H9 (cell line): ENCODE data around the gene ATP1A2. TPM values are rescaled to one million over a fixed set of nuclear protein-coding genes. Genes with fewer than 3 reads are reported as not detected.

ENCODE experiments used
- DNase-seq: peaks from one replicate; pipeline ENCODE4 v3.0.0-alpha.2; 2017
- H2AFZ ChIP-seq: one replicate; pipeline ENCODE4 v1.6.1; 2013; ENCODE audit warnings: mild to moderate bottlenecking, low read length, control low read depth, moderate library complexity
- H2AK5ac ChIP-seq: 2 replicates; pipeline ENCODE4 v1.6.1; 2013; ENCODE audit warnings: low read length, control low read depth, mixed read lengths; ENCODE audit not compliant: insufficient read length
- H2BK120ac ChIP-seq: one replicate; pipeline ENCODE4 v1.6.1; 2013; ENCODE audit warnings: low read depth, mild to moderate bottlenecking, low read length, control low read depth, inconsistent platforms; ENCODE audit not compliant: poor library complexity, severe bottlenecking
- H2BK12ac ChIP-seq: 2 replicates; pipeline ENCODE4 v1.6.1; 2013; ENCODE audit warnings: low read length, control low read depth, mixed read lengths, low read depth; ENCODE audit not compliant: insufficient read length
- H2BK15ac ChIP-seq: 2 replicates; pipeline ENCODE4 v1.6.1; 2013; ENCODE audit warnings: low read depth, low read length, control low read depth
- H2BK20ac ChIP-seq: one replicate; pipeline ENCODE4 v1.6.1; 2013; ENCODE audit warnings: low read depth, mild to moderate bottlenecking, low read length, control low read depth, inconsistent platforms; ENCODE audit not compliant: poor library complexity, severe bottlenecking
- H2BK5ac ChIP-seq: 2 replicates; pipeline ENCODE4 v1.6.1; 2013; ENCODE audit warnings: low read length, control low read depth, mixed read lengths; ENCODE audit not compliant: insufficient read length
- H3K14ac ChIP-seq: 2 replicates; pipeline ENCODE4 v1.6.1; 2013; ENCODE audit warnings: low read length, control low read depth; ENCODE audit not compliant: insufficient read depth
- H3K18ac ChIP-seq: 2 replicates; pipeline ENCODE4 v1.6.1; 2013; ENCODE audit warnings: low read depth, mild to moderate bottlenecking, mixed read lengths, low read length, control low read depth; ENCODE audit not compliant: insufficient read length
- H3K23ac ChIP-seq: 2 replicates; pipeline ENCODE4 v1.6.1; 2013; ENCODE audit warnings: low read length, control low read depth, mixed read lengths, low read depth; ENCODE audit not compliant: insufficient read length
- H3K23me2 ChIP-seq: 2 replicates; pipeline ENCODE4 v1.6.1; 2013; ENCODE audit warnings: low read depth, mild to moderate bottlenecking, mixed read lengths, low read length, control low read depth; ENCODE audit not compliant: insufficient read length, poor library complexity, severe bottlenecking
- H3K27ac ChIP-seq: 2 replicates; pipeline ENCODE4 v1.5.1; 2013; ENCODE audit warnings: low read length, control low read depth, mixed read lengths, low read depth; ENCODE audit not compliant: insufficient read length
- H3K27me3 ChIP-seq: 2 replicates; pipeline ENCODE4 v1.6.1; 2013; ENCODE audit warnings: low read length, control low read depth, inconsistent platforms; ENCODE audit not compliant: insufficient read depth
- H3K4ac ChIP-seq: 2 replicates; pipeline ENCODE4 v1.6.1; 2013; ENCODE audit warnings: low read depth, mild to moderate bottlenecking, control low read depth, inconsistent platforms, low read length, moderate library complexity
- H3K4me1 ChIP-seq: 2 replicates; pipeline ENCODE4 v1.6.1; 2013; ENCODE audit warnings: low read length, control low read depth, inconsistent platforms; ENCODE audit not compliant: insufficient read depth
- H3K4me2 ChIP-seq: 2 replicates; pipeline ENCODE4 v1.6.1; 2013; ENCODE audit warnings: low read length, control low read depth, mixed read lengths; ENCODE audit not compliant: insufficient read length, insufficient read depth
- H3K56ac ChIP-seq: 2 replicates; pipeline ENCODE4 v1.6.1; 2013; ENCODE audit warnings: low read depth, mild to moderate bottlenecking, mixed read lengths, low read length, control low read depth; ENCODE audit not compliant: insufficient read length
- H3K79me1 ChIP-seq: 2 replicates; pipeline ENCODE4 v1.6.1; 2013; ENCODE audit warnings: low read depth, mild to moderate bottlenecking, moderate library complexity, low read length, control low read depth, inconsistent platforms; ENCODE audit not compliant: insufficient read depth, poor library complexity, severe bottlenecking
- H3K79me2 ChIP-seq: 2 replicates; pipeline ENCODE4 v1.6.1; 2013; ENCODE audit warnings: low read length, control low read depth, inconsistent platforms; ENCODE audit not compliant: insufficient read depth
- H3K9ac ChIP-seq: 2 replicates; pipeline ENCODE4 v1.6.1; 2013; ENCODE audit warnings: low read length, control low read depth, mixed read lengths; ENCODE audit not compliant: insufficient read length; ENCODE audit errors: extremely low read depth
- H3K9me3 ChIP-seq: one replicate; pipeline ENCODE4 v1.6.1; 2013; ENCODE audit warnings: low read depth, low read length, inconsistent platforms; ENCODE audit not compliant: control insufficient read depth
- H3T11ph ChIP-seq: one replicate; pipeline ENCODE4 v1.6.1; 2013; ENCODE audit warnings: mild to moderate bottlenecking, low read length, control low read depth, inconsistent platforms
- H4K20me1 ChIP-seq: one replicate; pipeline ENCODE4 v1.6.1; 2013; ENCODE audit not compliant: control insufficient read depth, insufficient read length, insufficient read depth
- H4K5ac ChIP-seq: 2 replicates; pipeline ENCODE4 v1.6.1; 2013; ENCODE audit warnings: low read depth, mild to moderate bottlenecking, mixed read lengths, low read length, control low read depth; ENCODE audit not compliant: insufficient read length
- H4K8ac ChIP-seq: replicated peaks from 2 replicates; pipeline ENCODE4 v1.6.1; 2013; ENCODE audit warnings: low read length, control low read depth, mixed read lengths, low read depth; ENCODE audit not compliant: insufficient read length
- H4K91ac ChIP-seq: 2 replicates; pipeline ENCODE4 v1.6.1; 2013; ENCODE audit warnings: low read depth, mild to moderate bottlenecking, moderate library complexity, mixed read lengths, low read length, control low read depth; ENCODE audit not compliant: insufficient read length
- H3K27ac Mint-ChIP-seq, 3 experiments: 2 replicates in 2 of 3; 3 replicates in 1 of 3; pipeline ENCODE4 v1.8.0; 2020 to 2021; ENCODE audit warnings: mixed read lengths in 3 of 3, mild to moderate bottlenecking in 1 of 3, moderate library complexity in 1 of 3
- H3K27me3 Mint-ChIP-seq: 2 replicates; pipeline ENCODE4 v1.8.0; 2021; ENCODE audit warnings: low read depth, mild to moderate bottlenecking, moderate library complexity, mixed read lengths
- H3K36me3 Mint-ChIP-seq, 3 experiments: 2 replicates in 2 of 3; 3 replicates in 1 of 3; pipeline ENCODE4 v1.8.0; 2020 to 2021; ENCODE audit warnings: low read depth in 3 of 3, mixed read lengths in 3 of 3; ENCODE audit not compliant: insufficient read depth in 1 of 3
- H3K4me1 Mint-ChIP-seq, 2 experiments: 2 replicates each; pipeline ENCODE4 v1.8.0; 2020; ENCODE audit warnings: mixed read lengths in 2 of 2
- H3K4me3 Mint-ChIP-seq, 2 experiments: 2 replicates in 1 of 2; 3 replicates in 1 of 2; pipeline ENCODE4 v1.8.0; 2020 to 2021; ENCODE audit warnings: mild to moderate bottlenecking in 2 of 2, mixed read lengths in 2 of 2, moderate library complexity in 1 of 2
- H3K9me3 Mint-ChIP-seq, 2 experiments: 2 replicates in 1 of 2; 3 replicates in 1 of 2; pipeline ENCODE4 v1.8.0; 2020; ENCODE audit warnings: mild to moderate bottlenecking in 2 of 2, mixed read lengths in 2 of 2, moderate library complexity in 1 of 2
- WGBS: extraction: QIAGEN DNeasy Blood & Tissue Kit; methylation state at CpG from one replicate; pipeline ENCODE4 v1.1.7; 2013; ENCODE audit warnings: missing lambda C conversion rate, low lambda C conversion rate, mixed read lengths; ENCODE audit not compliant: insufficient read length; ENCODE audit errors: extremely low coverage; 5-methylcytosine and 5-hydroxymethylcytosine counted together
- total RNA-seq: library from RNA; stranded (reverse); gene quantifications from 2 replicates; pipeline ENCODE4 v1.2.1, GENCODE V29; 2021
- TF ChIP-seq, protein P1 (sequence below): fragments of 200-600 bp; sonication (generic); conservative IDR thresholded peaks from 3 replicates; pipeline ENCODE4 v1.8.0; 2021; ENCODE audit warnings: antibody characterized with exemption, mild to moderate bottlenecking

ATP1A2 gene
- total RNA-seq, 1 experiment from 2014 or later, result 3.0 TPM

DNA sequence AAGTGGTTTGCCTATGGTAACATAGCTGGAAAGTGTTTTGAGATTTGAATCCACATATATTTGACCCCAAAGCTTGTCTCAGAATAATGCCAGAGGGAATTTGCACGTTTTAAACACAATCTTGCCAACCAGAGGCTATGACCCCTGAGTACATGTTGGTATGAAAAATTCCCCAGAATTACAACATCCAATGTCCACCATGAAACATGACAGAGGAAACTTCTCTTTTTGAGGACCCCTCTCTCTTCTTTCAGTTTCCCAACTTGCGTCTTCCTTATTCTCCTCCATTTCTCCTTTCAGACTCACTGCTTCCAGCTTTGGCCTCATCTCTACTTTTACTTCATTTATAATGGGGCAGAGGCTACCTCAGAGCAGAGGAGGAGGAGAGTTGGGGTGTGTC lies 39.7 kb upstream of the ATP1A2 start:
- no peaks in the 10 kb centered on the region for H3K79me1 ChIP-seq
- no peak overlapping the region for H3K23ac ChIP-seq
- H2BK15ac ChIP-seq, result no peak overlapping the region
- no peak overlapping the region for H2BK20ac ChIP-seq
- H3K9me3 Mint-ChIP-seq, result no peaks in the 10 kb centered on the region
- H3K9me3 ChIP-seq, result no peaks in the 10 kb centered on the region
- no peak overlapping the region for H2AK5ac ChIP-seq
- H2AFZ ChIP-seq, result no peak overlapping the region
- DNase-seq, result no peak
- peaks cover under 1 to 4% of the 10 kb centered on the region in 2 experiments; a peak in 3 of 4 replicates for H3K4me1 Mint-ChIP-seq
- H3K79me2 ChIP-seq, result no peaks in the 10 kb centered on the region
- H2BK12ac ChIP-seq, result no peak overlapping the region
- no peak overlapping the region for H3K4ac ChIP-seq
- H3K4me3 Mint-ChIP-seq, result no peak overlapping the region
- peaks cover 1% of the 10 kb centered on the region for H3K23me2 ChIP-seq
- H3K27ac ChIP-seq, result no peak overlapping the region
- no peak overlapping the region for H4K5ac ChIP-seq
- H3K36me3 Mint-ChIP-seq, result no peaks in the 10 kb centered on the region
- no peak overlapping the region for H3K9ac ChIP-seq
- H2BK120ac ChIP-seq, result no peak overlapping the region
- TF ChIP-seq, protein P1, sequence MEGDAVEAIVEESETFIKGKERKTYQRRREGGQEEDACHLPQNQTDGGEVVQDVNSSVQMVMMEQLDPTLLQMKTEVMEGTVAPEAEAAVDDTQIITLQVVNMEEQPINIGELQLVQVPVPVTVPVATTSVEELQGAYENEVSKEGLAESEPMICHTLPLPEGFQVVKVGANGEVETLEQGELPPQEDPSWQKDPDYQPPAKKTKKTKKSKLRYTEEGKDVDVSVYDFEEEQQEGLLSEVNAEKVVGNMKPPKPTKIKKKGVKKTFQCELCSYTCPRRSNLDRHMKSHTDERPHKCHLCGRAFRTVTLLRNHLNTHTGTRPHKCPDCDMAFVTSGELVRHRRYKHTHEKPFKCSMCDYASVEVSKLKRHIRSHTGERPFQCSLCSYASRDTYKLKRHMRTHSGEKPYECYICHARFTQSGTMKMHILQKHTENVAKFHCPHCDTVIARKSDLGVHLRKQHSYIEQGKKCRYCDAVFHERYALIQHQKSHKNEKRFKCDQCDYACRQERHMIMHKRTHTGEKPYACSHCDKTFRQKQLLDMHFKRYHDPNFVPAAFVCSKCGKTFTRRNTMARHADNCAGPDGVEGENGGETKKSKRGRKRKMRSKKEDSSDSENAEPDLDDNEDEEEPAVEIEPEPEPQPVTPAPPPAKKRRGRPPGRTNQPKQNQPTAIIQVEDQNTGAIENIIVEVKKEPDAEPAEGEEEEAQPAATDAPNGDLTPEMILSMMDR, result no peak
- peaks cover 84% of the 10 kb centered on the region for H3K27me3 Mint-ChIP-seq
- H3K56ac ChIP-seq, result no peak overlapping the region
- no peak overlapping the region for H2BK5ac ChIP-seq
- no peaks in the 10 kb centered on the region for H4K20me1 ChIP-seq
- peaks cover 7% of the 10 kb centered on the region; the same call in 1 of the 2 replicates for H3K27me3 ChIP-seq
- WGBS, result no CpG with 5 or more reads among the region's 2 CpGs
- H3K4me1 ChIP-seq, result 0 out of 2 replicates have a peak, but pooled peaks cover 2% of the 10 kb centered on the region
- H3K4me2 ChIP-seq, result no peak overlapping the region
- H3K27ac Mint-ChIP-seq, result no peak overlapping the region; a peak in 1 of 7 replicates
- H4K91ac ChIP-seq, result no peak overlapping the region
- no peak overlapping the region for H3K14ac ChIP-seq
- no peak overlapping the region for H3K18ac ChIP-seq
- no peak overlapping the region for H3T11ph ChIP-seq
- no peak overlapping the region for H4K8ac ChIP-seq
